HUES6 (cell line): Measurements from ENCODE around the gene LRRC3B.
"Not testable (repeated sequence)": the region's sequence is repeated elsewhere in the genome, so short reads cannot be mapped to it uniquely, and the experiment has no call there.

Experiments used
- H3K27ac ChIP-seq: 2 replicates; pipeline ENCODE4 v1.7.0; 2013; ENCODE audit warnings: low read depth, mild to moderate bottlenecking, low read length, inconsistent platforms
- H3K27me3 ChIP-seq: 2 replicates; pipeline ENCODE4 v1.6.1; 2013; ENCODE audit warnings: low read length; ENCODE audit not compliant: control insufficient read depth, insufficient read depth
- H3K36me3 ChIP-seq: 2 replicates; pipeline ENCODE4 v1.6.1; 2013; ENCODE audit warnings: low read length; ENCODE audit not compliant: control insufficient read depth, insufficient read depth
- H3K4me1 ChIP-seq: 2 replicates; pipeline ENCODE4 v1.6.1; 2013; ENCODE audit warnings: low read length; ENCODE audit not compliant: control insufficient read depth, insufficient read depth
- H3K4me3 ChIP-seq: 2 replicates; pipeline ENCODE4 v1.5.1; 2013; ENCODE audit warnings: low read depth, low read length
- H3K9ac ChIP-seq: one replicate; pipeline ENCODE4 v1.6.1; 2013; ENCODE audit warnings: mild to moderate bottlenecking, low read length
- H3K9me3 ChIP-seq: 2 replicates; pipeline ENCODE4 v1.6.1; 2013; ENCODE audit warnings: low read depth, low read length; ENCODE audit not compliant: control insufficient read depth, insufficient read depth

The LRRC3B gene

GRCh38 chr3:26622621-26623418 is at the start of gene LRRC3B:
Gene LRRC3B, plus strand, starts transcription at chr3:26622772. Its CDS starts 86,901 bp downstream, at chr3:26709673.
- Histone ChIP-seq H3K4me3 (peak within 1 kb of the TSS; percentile 63), H3K27ac (no peak within 1 kb of the TSS), H3K36me3 (no peaks in the 10 kb centered on the region), H3K9ac (peak within 1 kb of the TSS; percentile 34), H3K4me1 (peaks cover 11% of the 10 kb centered on the region), H3K9me3 (no peaks in the 10 kb centered on the region), H3K27me3 (peaks cover 90% of the 10 kb centered on the region)

- Histone ChIP-seq H3K27me3 (no peaks in the 10 kb centered on the region), H3K36me3 (no peaks in the 10 kb centered on the region), H3K4me3 (no peak overlapping the region), H3K9ac (no peak overlapping the region), H3K4me1 (no peaks in the 10 kb centered on the region), H3K9me3 (no peaks in the 10 kb centered on the region), H3K27ac (no peak overlapping the region)
These were observed 47.8 kb upstream of the LRRC3B start for GRCh38 chr3:26574766-26575165.

- no peaks in the 10 kb centered on the region for H3K36me3 ChIP-seq
- H3K9ac ChIP-seq, result no peak overlapping the region
- H3K4me1 ChIP-seq, result no peaks in the 10 kb centered on the region
- H3K9me3 ChIP-seq, result no peaks in the 10 kb centered on the region
- no peaks in the 10 kb centered on the region for H3K27me3 ChIP-seq
- H3K27ac ChIP-seq, result no peak overlapping the region
- H3K4me3 ChIP-seq, result no peak overlapping the region
These were observed 43.5 kb upstream of the LRRC3B start for GRCh38 chr3:26579116-26579515.

- no peak overlapping the region for H3K4me3 ChIP-seq
- no peaks in the 10 kb centered on the region for H3K4me1 ChIP-seq
- H3K27ac ChIP-seq, result no peak overlapping the region
- no peak overlapping the region for H3K9ac ChIP-seq
- H3K27me3 ChIP-seq, result no peaks in the 10 kb centered on the region
- H3K9me3 ChIP-seq, result no peaks in the 10 kb centered on the region
- no peaks in the 10 kb centered on the region for H3K36me3 ChIP-seq
These were observed 35.0 kb upstream of the LRRC3B start for GRCh38 chr3:26587571-26587970.

- H3K4me3 ChIP-seq, result no peak overlapping the region
- no peaks in the 10 kb centered on the region for H3K27me3 ChIP-seq
- H3K36me3 ChIP-seq, result no peaks in the 10 kb centered on the region
- H3K27ac ChIP-seq, result no peak overlapping the region
- no peaks in the 10 kb centered on the region for H3K9me3 ChIP-seq
- no peak overlapping the region for H3K9ac ChIP-seq
- H3K4me1 ChIP-seq, result no peaks in the 10 kb centered on the region
These were observed 33.6 kb upstream of the LRRC3B start for GRCh38 chr3:26588931-26589330.

GRCh38 chr3:26589678-26590077 is 32.9 kb upstream of the LRRC3B start:
- H3K27ac ChIP-seq, result no peak overlapping the region

GRCh38 chr3:26590919-26591484 is 31.6 kb upstream of the LRRC3B start:
- H3K27ac ChIP-seq, result no peak overlapping the region
- H3K9ac ChIP-seq, result no peak overlapping the region
- H3K4me3 ChIP-seq, result no peak overlapping the region
- no peaks in the 10 kb centered on the region for H3K27me3 ChIP-seq
- H3K4me1 ChIP-seq, result no peaks in the 10 kb centered on the region
- no peaks in the 10 kb centered on the region for H3K9me3 ChIP-seq
- no peaks in the 10 kb centered on the region for H3K36me3 ChIP-seq

More at GRCh38 chr3:26589678-26590077, 32.9 kb upstream of the LRRC3B start:
- no peak overlapping the region for H3K9ac ChIP-seq
- H3K36me3 ChIP-seq, result no peaks in the 10 kb centered on the region
- H3K4me1 ChIP-seq, result no peaks in the 10 kb centered on the region
- H3K27me3 ChIP-seq, result no peaks in the 10 kb centered on the region
- no peaks in the 10 kb centered on the region for H3K9me3 ChIP-seq
- H3K4me3 ChIP-seq, result no peak overlapping the region

- H3K4me1 ChIP-seq, result no peaks in the 10 kb centered on the region
- no peak overlapping the region for H3K27ac ChIP-seq
- no peaks in the 10 kb centered on the region for H3K9me3 ChIP-seq
These were observed 30.6 kb upstream of the LRRC3B start for GRCh38 chr3:26591926-26592325.

GRCh38 chr3:26592451-26592850 is 30.1 kb upstream of the LRRC3B start:
- Histone ChIP-seq H3K27ac (no peak overlapping the region), H3K4me3 (no peak overlapping the region), H3K27me3 (no peaks in the 10 kb centered on the region), H3K9ac (no peak overlapping the region), H3K36me3 (no peaks in the 10 kb centered on the region), H3K4me1 (no peaks in the 10 kb centered on the region), H3K9me3 (no peaks in the 10 kb centered on the region)

More at GRCh38 chr3:26591926-26592325, 30.6 kb upstream of the LRRC3B start:
- Histone ChIP-seq H3K27me3 (no peaks in the 10 kb centered on the region), H3K36me3 (no peaks in the 10 kb centered on the region), H3K4me3 (no peak overlapping the region), H3K9ac (no peak overlapping the region)

GRCh38 chr3:26596335-26596734 is 26.2 kb upstream of the LRRC3B start:
- no peaks in the 10 kb centered on the region for H3K36me3 ChIP-seq
- no peak overlapping the region for H3K4me3 ChIP-seq
- no peaks in the 10 kb centered on the region for H3K4me1 ChIP-seq
- H3K27ac ChIP-seq, result no peak overlapping the region
- no peaks in the 10 kb centered on the region for H3K27me3 ChIP-seq
- no peak overlapping the region for H3K9ac ChIP-seq
- no peaks in the 10 kb centered on the region for H3K9me3 ChIP-seq

- H3K27ac ChIP-seq, H3K4me1 ChIP-seq, H3K4me3 ChIP-seq, H3K27me3 ChIP-seq, H3K36me3 ChIP-seq, H3K9ac ChIP-seq: not testable (repeated sequence)
- peaks cover 27% of the 10 kb centered on the region for H3K9me3 ChIP-seq
These were observed 19.3 kb upstream of the LRRC3B start for GRCh38 chr3:26603311-26603710.
